GM19193 (cell line): ENCODE data around the gene MTARC1.

Source experiments
- POLR2A ChIP-seq: IDR thresholded peaks from 4 replicates; pipeline ENCODE4 v1.6.1; 2011; ENCODE audit not compliant: insufficient read depth, insufficient read length; ENCODE audit errors: extremely low read depth

Gene MTARC1

DNA sequence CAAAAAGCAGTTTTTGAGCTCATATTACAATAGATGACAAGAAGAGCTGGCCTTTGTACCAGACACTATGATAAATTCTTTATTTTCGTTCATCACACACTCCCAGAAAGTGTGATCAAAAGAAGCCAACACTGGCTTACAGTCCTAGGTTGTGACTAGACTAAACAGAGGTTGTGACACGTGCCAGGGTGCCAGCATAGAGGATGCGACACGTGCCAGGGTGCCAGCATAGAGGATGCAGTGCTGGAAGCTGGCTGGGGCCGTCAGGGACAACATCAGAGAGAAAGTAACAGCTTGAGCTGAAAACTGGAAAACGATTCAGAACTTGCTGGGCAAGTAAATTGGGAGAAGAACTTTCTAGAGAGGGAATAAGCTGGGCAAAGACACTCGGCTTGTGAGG lies 2.2 kb downstream of the MTARC1 start:
- TF ChIP-seq POLR2A = no peak

DNA sequence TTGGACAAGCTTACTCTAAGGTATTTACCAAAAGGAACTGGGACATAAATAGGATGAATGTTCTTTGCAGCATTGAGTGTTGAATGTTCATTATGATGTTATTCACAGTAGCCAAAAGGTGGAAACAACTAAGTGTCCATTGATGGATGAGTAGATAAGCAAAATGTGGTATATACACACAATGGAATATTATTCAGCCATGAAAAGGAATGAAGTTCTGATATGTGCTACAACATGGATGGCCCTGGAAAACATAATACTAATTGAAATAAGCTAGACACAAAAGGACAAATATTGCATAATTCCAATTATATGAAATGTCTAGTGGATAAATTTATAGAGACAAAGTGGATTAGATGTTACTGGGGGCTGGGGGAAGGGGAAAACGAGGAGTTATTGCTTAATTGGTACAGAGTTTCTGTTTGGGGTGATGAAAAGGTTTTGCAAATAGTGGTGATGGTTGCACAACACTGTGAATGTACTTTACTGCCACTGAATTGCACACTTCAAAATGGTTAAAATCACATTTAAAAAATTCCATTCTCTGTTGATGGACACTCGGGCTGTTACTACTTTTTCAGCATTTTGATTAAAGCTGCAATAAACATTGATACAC lies 2.9 kb downstream of the MTARC1 start:
- no peak for TF ChIP-seq POLR2A

DNA sequence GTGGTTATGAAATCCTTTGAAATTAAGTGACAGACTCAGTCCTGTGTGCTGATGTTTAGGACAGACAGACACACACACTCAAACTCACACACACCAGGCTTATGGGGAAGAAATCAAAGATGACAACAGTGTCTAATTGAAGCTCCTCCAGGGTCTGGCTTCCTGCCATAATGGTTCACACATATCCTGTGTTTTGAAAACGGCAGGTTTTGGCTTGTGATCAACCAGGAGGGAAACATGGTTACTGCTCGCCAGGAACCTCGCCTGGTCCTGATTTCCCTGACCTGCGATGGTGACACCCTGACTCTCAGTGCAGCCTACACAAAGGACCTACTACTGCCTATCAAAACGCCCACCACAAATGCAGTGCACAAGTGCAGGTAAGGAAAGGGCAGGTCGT lies 4.6 kb downstream of the MTARC1 start:
- TF ChIP-seq POLR2A = no peak

DNA sequence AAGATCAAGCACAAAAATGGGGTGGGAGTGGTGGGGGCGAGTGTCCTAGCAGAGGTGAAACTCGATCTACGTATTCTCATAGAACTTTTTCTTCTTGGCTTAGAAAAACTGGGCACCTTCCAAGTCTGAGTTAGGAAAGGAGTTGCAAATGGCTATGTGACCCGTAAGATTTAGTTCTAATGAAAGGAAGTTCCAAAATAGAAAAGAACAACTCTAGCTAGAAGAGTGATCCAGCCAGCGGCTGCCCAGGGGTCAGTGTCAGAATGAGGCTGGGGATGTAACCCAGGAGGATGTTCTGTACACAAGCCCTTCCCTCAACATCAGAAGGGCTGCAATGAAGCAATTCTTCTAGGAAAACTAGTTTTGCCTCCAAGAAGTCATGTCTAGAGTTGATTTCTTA lies 5.2 kb downstream of the MTARC1 start:
- TF ChIP-seq POLR2A = no peak

DNA sequence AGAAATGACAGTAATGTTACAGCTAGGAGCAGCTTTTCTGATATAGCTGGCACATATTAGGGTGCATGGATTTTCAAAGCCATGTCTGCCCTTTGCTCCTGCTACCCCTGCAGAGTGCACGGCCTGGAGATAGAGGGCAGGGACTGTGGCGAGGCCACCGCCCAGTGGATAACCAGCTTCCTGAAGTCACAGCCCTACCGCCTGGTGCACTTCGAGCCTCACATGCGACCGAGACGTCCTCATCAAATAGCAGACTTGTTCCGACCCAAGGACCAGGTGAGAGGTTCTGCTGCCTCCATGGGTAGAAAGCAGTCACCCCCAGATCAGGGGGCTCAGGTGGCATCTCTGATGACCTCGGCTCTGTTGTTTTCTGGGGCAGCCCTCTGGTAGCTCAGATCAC lies 9.8 kb downstream of the MTARC1 start:
- TF ChIP-seq POLR2A = no peak

DNA sequence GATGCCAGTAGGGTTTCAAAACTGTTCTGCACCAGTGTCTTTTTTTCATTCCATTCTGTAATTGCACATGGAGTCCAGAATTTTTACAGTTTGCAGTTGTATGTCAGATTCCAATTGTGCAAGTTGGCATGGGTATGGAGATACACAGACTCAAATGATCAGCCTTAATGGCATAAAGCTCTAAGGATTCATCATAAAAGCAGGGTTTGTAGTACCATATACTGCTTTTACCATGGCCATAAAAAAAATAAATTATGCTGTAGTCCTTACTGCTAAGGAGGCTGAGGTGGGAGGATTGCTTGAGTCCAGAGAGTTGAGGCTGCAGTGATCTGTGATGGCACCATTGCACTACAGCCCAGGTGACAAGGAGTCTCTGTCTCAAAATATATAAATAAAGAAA lies 10.3 kb downstream of the MTARC1 start:
- no peak for TF ChIP-seq POLR2A

DNA sequence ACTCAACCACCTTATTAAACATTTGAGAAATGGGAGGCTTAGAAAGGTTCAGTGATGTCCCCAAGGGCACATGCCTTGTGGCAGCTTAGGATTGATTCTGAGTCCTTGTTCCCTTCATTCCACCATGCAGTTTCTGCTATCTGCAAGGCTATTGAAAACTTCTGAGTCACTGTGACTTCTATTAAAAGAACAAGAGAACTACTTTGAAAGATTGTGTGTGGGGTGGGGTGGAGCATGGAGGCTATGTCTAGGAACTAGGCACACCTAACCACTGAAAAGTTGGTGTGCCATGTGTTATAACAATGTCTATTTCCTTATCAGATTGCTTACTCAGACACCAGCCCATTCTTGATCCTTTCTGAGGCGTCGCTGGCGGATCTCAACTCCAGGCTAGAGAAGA lies 10.8 kb downstream of the MTARC1 start:
- TF ChIP-seq POLR2A = no peak

DNA sequence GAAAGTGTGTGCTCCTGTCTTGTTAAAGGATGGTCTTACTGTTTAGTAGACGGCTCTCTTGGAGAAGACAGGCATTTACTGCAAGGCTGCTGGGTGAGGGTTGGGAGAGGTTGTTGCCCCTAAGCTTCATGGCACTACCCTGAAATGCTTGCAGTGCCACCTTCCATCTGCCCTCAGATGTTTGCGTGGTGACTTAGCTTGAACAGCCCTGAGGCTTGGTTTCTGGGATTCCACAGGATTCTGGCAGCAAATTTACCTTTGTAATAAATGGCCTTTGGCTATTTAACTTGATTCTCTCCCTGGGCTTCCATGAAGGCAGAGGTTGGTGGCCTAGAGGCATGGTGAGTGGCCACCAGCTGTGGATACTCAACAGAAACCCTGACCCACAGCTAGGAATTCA lies 11.6 kb downstream of the MTARC1 start:
- no peak for TF ChIP-seq POLR2A

DNA sequence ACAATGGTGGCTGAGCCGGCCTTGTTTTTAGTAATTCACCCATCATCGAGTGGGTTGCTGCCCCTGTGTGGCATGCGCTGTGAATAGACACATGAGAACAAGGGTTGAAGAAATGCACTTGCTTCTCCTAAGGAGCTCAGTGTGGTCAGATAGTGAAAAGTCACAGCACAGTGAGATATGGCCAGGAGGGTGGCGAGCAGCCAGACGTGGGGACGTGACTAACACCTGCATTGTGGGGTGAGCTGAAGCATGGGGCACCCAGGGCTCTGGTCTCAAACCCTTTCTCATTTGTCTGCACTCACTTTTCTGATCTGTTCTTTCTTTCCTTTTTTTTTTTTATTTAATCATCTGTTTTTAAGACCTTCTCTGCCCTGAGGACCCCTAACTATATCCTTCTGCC lies 13.5 kb downstream of the MTARC1 start:
- TF ChIP-seq POLR2A = no peak

DNA sequence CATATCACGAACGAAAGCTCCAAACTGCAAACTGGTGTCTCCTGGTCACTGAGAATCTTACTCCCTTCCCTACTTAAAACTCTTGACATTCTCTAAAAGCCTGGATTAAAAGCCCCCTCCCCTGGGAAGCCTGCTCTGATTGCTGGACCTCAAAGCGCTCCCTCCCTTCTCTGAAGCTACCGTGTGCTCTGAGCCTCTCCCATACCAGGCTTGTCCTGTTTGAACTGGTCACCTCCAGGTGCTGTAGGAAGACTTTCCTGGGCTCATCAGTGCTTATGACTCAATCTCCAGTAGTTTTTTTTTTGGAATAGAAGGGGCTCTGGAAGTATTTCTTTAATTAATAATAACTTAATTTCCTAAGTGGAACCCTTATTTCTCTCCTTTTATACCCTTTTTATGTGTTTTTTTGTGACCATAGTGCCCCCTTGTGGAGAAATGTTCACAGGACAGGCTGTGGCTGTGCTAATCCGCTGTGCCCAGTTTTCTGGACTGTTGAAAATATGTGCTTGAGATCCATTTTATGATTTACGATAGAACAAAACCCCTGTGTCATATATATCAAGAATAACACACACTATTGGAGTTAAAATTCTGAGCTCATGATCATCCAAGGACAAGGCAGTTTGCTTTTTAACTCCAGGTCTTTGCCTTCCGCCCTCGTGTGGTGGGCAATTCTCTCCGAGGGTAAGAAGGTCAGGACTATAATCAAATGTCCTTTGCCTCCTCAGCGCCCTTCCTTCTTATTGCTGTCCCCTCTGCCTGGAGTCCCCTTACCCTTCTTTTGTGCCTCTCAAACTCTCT lies 16.9 kb downstream of the MTARC1 start:
- no peak for TF ChIP-seq POLR2A

DNA sequence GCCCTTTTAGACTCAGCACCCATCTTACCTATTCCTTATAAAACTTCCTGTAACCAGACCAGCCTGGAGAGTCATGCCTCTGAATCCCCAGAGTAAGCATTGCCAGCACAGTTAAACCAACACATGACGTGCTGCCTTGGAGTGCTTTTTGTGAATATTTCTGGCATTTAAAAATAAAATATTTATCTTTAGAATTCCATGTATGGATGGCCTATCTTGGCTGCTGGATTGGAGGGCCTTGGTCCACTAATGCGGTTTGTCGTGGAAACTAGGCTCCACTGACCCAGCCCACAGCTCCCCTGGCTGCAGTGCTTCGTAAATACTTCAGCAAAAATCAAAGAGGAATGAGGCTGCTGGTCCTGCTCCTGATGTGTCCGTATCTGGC lies 17.5 kb downstream of the MTARC1 start:
- no peak for TF ChIP-seq POLR2A

DNA sequence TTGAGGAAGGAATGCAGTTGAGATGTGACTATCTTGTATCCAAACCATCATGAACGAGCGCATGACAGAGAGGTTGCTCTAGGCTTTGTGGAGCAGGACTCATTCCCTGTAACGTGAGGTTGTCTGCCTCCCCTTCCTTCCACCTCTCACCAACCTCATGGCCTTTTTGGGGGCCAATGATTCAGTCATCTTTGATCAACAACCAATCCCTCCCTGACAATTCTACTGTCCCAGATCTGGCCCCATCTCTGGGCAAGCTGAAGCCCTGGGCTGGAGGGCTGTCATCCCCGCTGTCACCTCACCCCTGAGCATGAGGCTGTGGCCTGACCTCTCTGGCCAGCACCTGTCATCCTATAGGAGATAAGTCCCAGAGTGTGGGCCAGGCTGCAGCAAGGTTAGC lies 19.7 kb downstream of the MTARC1 start:
- TF ChIP-seq POLR2A = no peak

DNA sequence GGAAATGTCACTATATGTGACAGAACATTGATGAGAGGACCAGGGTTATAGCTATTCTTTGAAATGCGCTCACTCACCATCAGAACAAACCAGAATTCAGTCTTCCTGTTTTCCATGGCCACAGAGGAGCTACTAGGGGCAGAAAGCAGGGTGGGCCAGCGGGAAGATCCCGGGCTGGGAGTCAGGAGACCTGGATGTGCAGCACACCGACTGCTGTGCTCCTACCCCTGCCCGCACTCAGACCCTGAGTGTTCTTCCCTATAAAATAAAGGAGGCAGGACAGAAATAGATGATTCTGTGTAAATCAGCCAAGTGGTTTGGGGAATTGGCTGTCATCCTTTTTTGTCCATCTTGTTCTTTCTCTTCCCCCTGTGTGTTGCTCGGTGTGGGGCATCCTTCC lies 21.0 kb downstream of the MTARC1 start:
- no peak for TF ChIP-seq POLR2A

DNA sequence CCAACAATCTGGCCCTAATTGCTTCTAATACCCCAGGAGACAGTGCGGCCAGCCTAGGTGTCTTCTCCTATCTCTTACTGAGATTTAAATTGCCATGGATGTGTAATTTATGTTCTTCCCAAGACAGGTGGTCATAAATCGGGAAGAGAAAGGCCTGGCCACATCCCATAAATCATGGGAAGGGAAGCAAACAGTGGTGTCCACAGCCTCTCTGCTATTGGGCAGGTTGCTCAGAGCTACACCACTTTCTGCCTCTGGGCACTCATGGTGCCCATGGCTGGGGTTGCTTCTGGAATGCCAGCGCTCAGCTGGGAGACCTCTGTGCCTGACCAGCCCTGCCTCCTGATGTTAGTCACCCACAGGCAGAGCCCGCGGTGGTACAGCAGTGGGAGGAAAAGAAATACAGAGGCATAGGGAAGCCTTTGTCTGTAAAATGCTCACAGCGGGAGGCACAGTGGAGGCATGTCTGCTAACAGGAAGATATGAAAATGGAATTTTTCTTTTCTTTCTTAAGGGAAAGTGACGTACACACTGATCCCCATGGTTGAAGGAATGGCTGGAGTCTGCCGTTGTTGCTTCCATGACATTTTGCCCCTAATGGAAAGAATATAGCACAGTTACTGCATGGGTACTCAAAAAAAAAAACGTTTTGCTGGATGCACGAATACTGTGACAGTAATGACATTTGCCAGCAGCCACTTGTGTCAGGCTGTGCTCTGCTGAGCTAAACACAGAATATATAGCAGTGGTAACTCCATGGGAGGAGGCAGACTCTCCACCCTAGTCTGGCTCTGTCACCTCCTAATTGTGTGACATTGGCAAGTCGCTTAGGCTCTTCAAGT lies 21.9 kb downstream of the MTARC1 start:
- TF ChIP-seq POLR2A = no peak

DNA sequence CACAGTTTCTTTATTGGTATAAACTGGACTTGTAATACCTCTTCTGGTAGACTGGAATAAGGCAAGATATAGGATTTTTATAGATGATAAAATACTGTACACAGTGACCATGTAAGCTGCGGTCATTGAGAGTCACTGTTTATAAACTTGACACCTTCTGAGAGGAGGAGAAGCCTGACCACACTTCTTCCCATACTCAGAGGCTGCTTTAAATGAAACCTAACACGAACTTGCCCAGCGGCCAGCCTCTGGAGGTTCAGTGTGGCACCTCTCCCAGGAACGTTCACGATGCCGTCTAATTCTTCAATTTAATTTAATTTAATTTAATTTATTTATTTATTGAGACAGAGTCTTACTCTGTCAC lies 22.5 kb downstream of the MTARC1 start:
- TF ChIP-seq POLR2A = no peak

DNA sequence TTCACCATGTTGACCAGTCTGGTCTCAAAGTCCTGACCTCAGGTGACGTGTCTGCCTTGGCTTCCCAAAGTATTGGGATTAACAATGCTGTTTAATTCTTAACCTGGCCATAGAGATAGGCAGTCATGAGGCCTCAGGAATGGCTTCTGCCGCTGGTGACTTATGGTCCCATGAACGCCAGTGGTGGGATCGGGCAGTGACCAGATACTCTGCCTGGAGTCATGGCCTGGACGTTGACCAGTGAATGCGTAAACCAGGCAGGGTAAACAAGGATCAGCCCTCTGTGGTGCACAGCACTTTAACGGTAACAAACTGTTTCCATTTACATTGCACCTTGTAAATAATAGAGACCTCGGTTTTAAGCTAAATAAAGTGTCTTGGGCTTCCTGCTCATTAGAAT lies 23.0 kb downstream of the MTARC1 start:
- no peak for TF ChIP-seq POLR2A
